GM23248 (cell line): ENCODE measurements around the gene TMEM165.

ENCODE experiments used
- EZH2 ChIP-seq: fragments of 200-600 bp; sonication (generic); IDR thresholded peaks from 2 replicates; pipeline ENCODE4 v1.6.1; 2018; ENCODE audit warnings: antibody characterized with exemption, mild to moderate bottlenecking; ENCODE audit not compliant: insufficient read depth, poor library complexity, severe bottlenecking
- EZH2phosphoT487 ChIP-seq: fragments of 200-600 bp; sonication (generic); IDR thresholded peaks from 2 replicates; pipeline ENCODE4 v1.6.1; 2018; ENCODE audit warnings: antibody characterized with exemption, moderate library complexity, mild to moderate bottlenecking, low read depth; ENCODE audit not compliant: insufficient read depth

DNA sequence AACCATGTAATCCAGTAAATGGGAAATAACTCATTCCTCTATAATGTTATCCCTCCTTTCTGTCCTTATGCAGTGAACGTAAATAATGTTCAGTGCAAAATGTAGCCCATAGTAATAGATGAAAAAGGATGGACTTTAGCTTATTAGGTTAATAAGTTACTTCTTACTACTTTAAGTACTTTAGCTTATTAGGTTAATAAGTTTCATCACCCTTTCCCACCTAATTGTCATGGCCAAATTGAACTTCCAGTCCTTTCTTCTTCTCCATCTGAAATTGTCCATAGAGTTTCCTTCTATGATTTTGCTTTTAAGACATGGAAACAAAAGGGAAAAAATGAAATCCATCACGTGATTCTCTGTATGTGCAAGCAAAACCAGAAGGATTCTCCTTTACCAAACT lies 15.2 kb upstream of the TMEM165 start:
- TF ChIP-seq EZH2 (no peak), EZH2phosphoT487 (no peak)
